HG03196 (cell line): ENCODE measurements around the gene BAHCC1.
"Not testable (repeated sequence)": the region's sequence is repeated elsewhere in the genome, so short reads cannot be mapped to it uniquely, and the experiment has no call there.

Experiments
- ATAC-seq: cut with Tn5 transposase; IDR thresholded peaks from one replicate; pipeline ENCODE4 v1.9.1; 2021; ENCODE audit not compliant: unreplicated experiment

The BAHCC1 gene

GRCh38 chr17:81424151-81425017, 29.1 kb downstream of the BAHCC1 start:
- ATAC-seq, result no peak

DNA sequence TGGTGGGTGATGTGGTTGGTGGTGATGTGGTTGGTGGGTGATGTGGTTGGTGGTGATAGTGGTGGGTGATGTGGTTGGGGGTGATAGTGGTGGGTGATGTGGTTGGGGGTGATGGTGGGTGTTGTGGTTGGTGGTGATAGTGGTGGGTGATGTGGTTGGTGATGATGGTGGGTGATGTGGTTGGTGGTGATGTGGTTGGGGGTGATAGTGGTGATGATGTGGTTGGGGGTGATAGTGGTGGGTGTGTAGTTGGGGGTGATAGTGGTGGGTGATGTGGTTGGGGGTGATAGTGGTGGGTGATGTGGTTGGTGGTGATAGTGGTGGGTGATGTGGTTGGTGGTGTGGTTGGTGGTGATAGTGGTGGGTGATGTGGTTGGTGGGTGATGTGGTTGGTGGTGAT, 29.8 kb downstream of the BAHCC1 start:
- not testable (repeated sequence) for ATAC-seq

- not testable (repeated sequence) for ATAC-seq
These were observed 30.6 kb downstream of the BAHCC1 start for GRCh38 chr17:81425716-81426392.

DNA sequence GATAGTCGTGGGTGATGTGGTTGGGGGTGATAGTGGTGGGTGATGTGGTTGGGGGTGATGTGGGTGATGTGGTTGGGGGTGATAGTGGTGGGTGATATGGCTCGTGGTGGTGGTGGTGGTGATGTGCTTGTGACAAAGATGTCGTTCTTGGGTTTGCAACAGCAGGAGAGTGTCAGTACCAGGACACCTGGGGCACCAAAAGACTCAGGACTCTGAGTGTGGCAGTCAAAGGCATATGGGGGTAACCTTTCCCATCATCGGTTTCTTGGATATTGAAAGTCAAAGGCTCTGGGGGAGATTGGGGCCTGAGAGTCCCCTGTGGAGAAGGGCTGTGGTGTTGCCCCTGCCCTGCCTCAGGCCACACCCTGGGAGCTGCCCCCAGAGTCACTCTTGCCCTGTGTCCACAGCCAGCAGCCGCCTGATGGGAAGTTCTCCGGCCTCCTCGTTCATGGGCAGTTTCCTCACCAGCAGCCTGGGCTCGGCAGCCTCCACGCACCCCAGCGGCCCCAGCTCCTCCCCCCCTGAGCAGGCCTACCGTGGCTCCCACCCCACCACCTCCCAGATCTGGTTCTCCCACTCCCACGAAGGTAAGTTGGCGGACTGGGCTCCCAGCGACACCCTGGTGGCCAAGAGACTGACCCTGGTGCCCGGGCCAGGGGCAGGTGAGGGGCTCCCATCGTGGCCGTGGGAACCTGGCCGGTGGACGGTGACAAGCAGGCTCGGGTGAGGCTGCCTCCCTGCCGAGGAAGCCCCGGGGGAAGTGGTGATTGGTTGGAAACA, 31.3 kb downstream of the BAHCC1 start:
- ATAC-seq, result no peak

DNA sequence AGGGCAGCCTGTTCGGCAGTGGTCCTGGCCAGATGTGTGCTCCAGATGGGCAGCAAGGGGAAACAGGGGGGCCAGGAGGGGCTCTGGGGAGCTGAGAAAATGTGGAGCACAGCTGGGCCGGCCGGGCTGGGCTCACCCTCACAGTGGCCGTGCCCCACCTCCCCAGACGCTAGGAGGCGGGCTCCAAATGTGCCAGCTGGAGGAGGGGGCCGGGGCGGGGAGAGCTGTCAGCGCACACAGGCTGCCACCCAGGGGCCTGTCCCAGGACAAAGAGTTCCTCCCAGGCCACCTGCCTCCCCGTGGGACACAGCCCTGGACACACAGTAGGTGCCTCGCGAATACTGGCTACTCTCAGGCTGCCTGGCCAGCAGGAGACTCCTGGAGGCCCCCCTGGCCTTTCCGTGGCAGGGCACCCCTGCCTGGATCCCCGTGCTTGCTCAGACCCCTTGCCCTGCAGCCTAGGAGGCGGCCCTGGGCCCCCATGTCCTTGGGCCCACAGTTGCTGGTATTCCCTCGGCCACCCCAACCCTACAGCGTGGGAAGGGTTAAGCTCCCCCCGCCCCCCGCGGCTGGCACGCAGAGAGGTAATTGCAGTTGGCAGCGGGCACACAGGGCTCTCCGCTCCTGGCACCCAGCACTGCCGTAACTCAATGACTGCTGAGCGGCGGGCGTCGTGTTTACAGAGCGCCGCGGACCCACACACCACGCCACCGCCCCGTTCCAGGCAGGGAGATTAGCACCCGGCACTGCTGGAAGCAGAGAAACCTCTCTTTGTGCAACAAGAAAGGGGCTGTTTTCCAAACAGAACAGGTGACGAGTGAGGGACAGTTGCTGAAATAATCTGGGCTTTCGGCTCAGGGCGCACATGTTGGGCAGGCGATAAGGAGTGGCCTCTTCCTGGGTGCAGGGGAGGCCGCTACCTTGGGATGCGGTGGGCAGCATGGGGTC, 32.2 kb downstream of the BAHCC1 start:
- no peak for ATAC-seq

DNA sequence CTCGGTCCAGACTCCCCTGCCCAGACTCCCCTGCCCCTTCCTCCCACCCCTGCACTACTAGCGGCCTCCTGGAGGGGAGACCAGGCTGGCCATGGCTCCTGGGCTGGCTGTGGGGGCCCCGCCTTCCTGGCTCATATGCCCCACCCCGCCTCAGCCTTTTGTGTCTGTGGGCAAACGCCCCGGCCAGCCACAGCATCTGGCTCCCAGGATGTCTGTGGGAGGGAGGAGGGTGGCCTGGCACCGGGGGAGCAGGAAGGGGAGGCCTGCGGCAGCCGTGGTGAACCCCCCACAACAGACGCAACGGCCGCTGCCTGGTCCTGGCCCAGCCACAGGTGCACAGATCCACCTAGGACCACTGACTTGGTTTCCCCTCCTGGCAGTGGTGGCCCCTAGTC, 32.9 kb downstream of the BAHCC1 start:
- no peak for ATAC-seq

DNA sequence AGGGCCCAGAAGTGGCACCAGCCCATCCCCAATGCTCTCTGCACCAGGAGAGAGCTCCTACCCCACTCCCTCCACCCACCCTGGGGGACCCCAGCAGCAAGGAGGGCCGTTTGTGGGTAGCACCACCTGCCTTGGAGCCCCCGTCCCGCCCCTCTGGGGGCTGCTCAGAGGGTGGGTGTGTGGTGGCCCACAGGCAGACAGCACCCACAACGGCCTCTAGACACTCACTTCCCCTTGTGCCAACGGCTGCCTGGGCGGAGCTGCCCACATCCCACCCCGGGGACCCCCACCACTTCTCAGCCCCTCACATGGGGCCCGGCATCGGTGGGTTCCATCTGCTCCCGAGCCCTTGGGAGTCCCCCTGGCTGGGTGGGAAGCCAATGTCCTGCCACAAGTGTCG, 33.3 kb downstream of the BAHCC1 start:
- ATAC-seq, result no peak

DNA sequence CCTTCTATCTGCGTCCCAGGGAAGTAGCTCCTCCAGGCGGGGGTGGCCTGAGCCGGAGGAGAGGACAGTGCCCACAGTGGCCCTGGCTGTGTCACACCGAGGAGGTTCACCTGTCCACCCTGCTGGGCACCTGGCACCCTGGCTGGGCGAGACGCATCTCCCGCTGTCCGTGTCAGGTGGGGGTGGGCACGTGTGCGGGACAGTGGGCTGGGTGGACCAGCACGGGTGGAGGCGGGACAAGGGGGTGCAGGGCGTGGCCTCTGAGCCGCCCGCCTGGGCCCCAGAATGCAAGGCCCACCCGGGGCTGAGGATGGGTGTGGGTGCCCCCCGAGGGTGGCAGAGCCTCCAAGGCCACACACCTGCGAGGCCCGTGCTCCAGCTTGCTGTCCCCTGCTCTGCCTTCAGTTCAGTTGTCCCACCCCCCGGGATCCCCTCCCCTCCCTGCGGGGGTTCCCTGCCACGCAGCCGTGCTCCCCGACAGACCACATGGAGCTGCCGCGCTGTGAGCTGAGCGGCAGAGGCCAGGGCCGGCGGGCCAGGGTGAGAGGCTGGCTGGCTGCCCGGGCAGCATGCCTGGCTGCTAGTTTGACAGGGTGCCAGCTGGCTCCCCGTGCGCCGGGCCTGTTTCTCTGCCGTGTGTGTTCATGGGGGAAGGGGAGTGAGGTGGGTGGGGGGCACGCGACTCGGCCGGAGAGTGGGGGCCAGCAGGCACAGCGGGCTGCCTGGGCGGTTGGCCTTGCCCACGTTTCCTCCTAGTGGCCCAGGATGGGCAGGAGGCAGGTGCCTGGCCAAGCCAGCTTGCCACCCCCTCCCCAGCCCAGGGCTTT, 33.9 kb downstream of the BAHCC1 start:
- no peak for ATAC-seq

- ATAC-seq, result no peak
These were observed 34.7 kb downstream of the BAHCC1 start for GRCh38 chr17:81429821-81430551.

GRCh38 chr17:81431545-81432482, 36.6 kb downstream of the BAHCC1 start:
- ATAC-seq, result no peak

DNA sequence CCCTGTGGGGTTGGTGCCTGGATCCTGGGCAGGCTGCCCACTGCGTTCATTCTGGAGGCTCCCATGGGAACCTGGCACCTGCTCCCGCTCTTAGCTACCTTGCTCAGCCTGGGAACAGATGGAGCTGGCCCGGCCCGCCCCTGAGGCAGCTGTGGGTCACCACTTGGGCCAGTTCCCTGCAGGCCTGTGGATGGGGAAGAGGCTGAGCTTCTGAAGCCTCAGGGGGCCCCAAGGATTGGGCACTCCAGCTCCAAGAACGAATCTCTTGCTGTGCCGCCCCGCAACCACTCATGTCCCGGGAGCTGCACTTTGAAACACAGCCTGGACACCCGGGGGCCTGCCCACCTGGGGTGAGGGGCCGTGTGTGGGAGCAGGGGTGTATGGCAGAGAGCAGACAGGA, 37.7 kb downstream of the BAHCC1 start:
- ATAC-seq, result no peak

DNA sequence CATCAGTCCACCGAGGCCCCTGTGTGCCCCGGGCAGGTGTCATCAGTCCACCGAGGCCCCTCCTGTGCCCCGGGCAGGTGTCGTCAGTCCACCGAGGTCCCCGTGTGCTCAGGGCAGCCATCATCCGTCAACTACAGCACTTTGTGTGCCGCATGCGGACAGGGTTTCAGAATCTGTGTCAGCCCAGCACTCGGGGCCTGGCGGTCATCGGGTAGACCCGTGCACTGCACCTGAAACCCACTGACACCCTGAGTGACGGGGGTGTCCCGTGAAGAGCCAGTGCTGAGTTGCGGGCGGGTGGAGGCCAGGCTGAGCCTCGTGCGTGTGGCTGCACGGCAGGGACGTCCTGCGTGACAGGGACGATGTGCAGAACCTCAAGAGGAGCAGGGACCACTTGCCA, 38.4 kb downstream of the BAHCC1 start:
- ATAC-seq, result no peak

DNA sequence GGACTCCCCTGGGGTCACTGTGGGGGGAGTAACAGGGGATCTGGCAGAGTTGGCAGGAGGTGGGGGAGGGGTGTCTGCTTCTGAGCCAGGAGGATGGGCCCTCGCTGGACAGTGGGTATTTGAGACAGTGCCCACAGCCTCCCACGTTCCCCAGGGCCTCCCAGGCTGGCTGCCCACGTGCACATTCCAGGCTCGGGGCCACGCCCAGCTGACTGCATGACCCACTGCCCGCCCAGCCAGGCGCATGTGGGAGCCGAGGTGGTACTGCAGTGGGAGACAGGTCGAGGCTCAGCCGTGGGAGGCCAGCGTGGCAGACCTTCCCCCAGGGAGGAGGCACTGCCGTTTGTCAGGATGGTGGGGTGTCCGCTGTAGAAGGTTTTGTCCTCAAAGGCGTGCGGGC, 38.8 kb downstream of the BAHCC1 start:
- no peak for ATAC-seq

DNA sequence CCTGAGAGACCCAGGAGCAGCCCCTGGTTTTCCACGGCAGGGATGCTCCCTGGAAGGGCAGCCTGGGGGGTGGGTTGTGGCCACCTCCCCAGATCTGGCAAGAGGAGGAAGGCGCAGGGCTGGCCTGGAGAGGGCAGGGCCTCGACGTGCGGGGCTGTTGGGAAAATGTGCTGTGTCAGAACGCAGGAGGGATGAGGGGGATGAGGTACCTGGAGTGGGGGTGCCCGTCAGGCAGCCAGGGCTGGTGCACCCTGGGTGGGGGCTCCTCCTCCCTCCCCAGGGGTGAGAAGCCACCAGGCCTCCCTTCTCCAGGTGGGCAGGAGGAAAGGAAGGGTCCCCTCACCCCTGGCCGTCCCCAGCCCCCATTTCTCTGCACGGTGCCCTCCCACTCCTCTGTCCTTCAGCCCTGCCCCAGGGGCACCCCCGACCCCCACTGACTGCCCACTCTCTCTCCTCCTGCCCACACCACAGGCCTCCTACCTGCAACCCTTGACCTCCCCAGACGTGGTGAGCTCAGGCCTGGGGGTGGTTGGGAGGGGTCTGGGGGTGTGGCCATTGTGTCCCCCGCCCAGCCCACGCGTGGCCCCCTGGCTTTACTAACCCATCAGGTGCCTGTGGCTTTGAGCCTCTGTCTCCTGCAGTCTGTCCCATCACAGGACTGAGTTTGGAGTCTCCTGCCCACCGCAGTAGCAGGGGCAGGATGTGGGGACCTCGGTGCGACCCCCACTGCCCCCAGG, 39.6 kb downstream of the BAHCC1 start:
- no peak for ATAC-seq

- ATAC-seq, result no peak
These were observed 40.5 kb downstream of the BAHCC1 start for GRCh38 chr17:81435652-81436293.

GRCh38 chr17:81436294-81436849, 41.1 kb downstream of the BAHCC1 start:
- no peak for ATAC-seq
